ENCODE data around the gene OR5B12. TPM values are rescaled to one million over a fixed set of nuclear protein-coding genes. Genes with fewer than 3 reads are reported as not detected.

The OR5B12 gene
- polyA plus RNA-seq, 4 donors = 0.38 TPM; not detected in 3

Other genes with a start within 250 kb of the OR5B12 start
- not detected for gene OR1S2, start 238.1 kb downstream of the OR5B12 start, polyA plus RNA-seq (ENCODE audit: insufficient read length in 4 of 4)
- not detected for gene OR1S1, start 229.5 kb downstream of the OR5B12 start, polyA plus RNA-seq (ENCODE audit: insufficient read length in 4 of 4)
- gene OR10Q1, start 213.3 kb downstream of the OR5B12 start, polyA plus RNA-seq (ENCODE audit: insufficient read length in 4 of 4) = not detected
- not detected for gene OR10W1, start 174.0 kb downstream of the OR5B12 start, polyA plus RNA-seq (ENCODE audit: insufficient read length in 4 of 4)
- gene OR5B17, start 83.2 kb downstream of the OR5B12 start, polyA plus RNA-seq (ENCODE audit: insufficient read length in 4 of 4) = not detected
- gene OR5B3, start 35.4 kb downstream of the OR5B12 start, polyA plus RNA-seq (ENCODE audit: insufficient read length in 4 of 4) = not detected
- gene OR5B2, start 14.1 kb downstream of the OR5B12 start, polyA plus RNA-seq (ENCODE audit: insufficient read length in 4 of 4) = under 1 TPM in 1 of 4 donors, not detected in 3; 0.25 TPM
- gene OR5B21, start 65.9 kb upstream of the OR5B12 start, polyA plus RNA-seq (ENCODE audit: insufficient read length in 4 of 4) = not detected
- 1 to 10 TPM; 7.1 to 8.6 (median 8.2) TPM for gene LPXN, start 133.6 kb upstream of the OR5B12 start, polyA plus RNA-seq (ENCODE audit: insufficient read length in 4 of 4)
- gene ZFP91, start 136.8 kb upstream of the OR5B12 start, polyA plus RNA-seq (ENCODE audit: insufficient read length in 4 of 4) = 10 to 100 TPM; 57.9 to 72.9 (median 61.2) TPM
- 1 to 10 TPM in 3 of 4 donors, under 1 TPM in 1; 0.99 to 1.6 (median 1.3) TPM for gene CNTF, start 180.4 kb upstream of the OR5B12 start, polyA plus RNA-seq (ENCODE audit: insufficient read length in 4 of 4)

All from left renal pelvis (tissue), 4 donors.